ENCODE results near the gene SEL1L2. TPM values are rescaled to one million over a fixed set of nuclear protein-coding genes. Genes with fewer than 3 reads are reported as not detected.

The SEL1L2 gene
- total RNA-seq, 1 experiment from 2014 or later = not detected

- BruUV-seq (replicated peaks) = no TSS peak
- ChIA-PET POLR2A (no interaction called here), CTCF (interaction anchor here (1.3 kb wide), 1 partner anchor 12 kb away, joined by 4 read pairs; no protein-coding TSS in a partner anchor)
- no peaks in the 10 kb centered on the region for H3K27me3 ChIP-seq (replicated peaks; ENCODE audit: control insufficient read depth, insufficient read depth, low read length)
- H3K4me3 Mint-ChIP-seq (ENCODE audit: unreplicated experiment) = peak overlapping the region; percentile 1
- H3K9me3 Mint-ChIP-seq (ENCODE audit: unreplicated experiment) = no peaks in the 10 kb centered on the region
- no peaks in the 10 kb centered on the region for H3K36me3 ChIP-seq (ENCODE audit: control insufficient read depth, insufficient read depth, low read length)
- H3K9me3 ChIP-seq = no peaks in the 10 kb centered on the region
- H3K4me1 Mint-ChIP-seq (ENCODE audit: low read depth, unreplicated experiment) = peaks cover 18% of the 10 kb centered on the region
- no peaks in the 10 kb centered on the region for H3K27me3 Mint-ChIP-seq (ENCODE audit: insufficient read depth, unreplicated experiment)
- intact Hi-C loops (cut with micrococcal nuclease; ENCODE audit: unreplicated experiment) = no loop called here
- peak overlapping the region; percentile 3 for H3K27ac Mint-ChIP-seq (ENCODE audit: unreplicated experiment)
- TF ChIP-seq CTCF (IDR thresholded peaks at IDR 0.05; ENCODE audit: insufficient read depth in 1 of 2, low read depth in 1 of 2, low read length in 1 of 2, severe bottlenecking in 1 of 2, unreplicated experiment in 1 of 2) = no peak
- DNase-seq = peak in 1 of 2 experiments; percentile 13
- no peak overlapping the region for H3K4me3 ChIP-seq (ENCODE audit: low read depth, low read length)
- H3K4me1 ChIP-seq = peaks cover 10% of the 10 kb centered on the region; the same call in 1 of the 2 replicates
- H3K36me3 Mint-ChIP-seq (ENCODE audit: insufficient read depth, unreplicated experiment) = peaks cover 65% of the 10 kb centered on the region
These were observed 190.4 kb downstream of the SEL1L2 start for GRCh38 chr20:13799974-13800373.

Other genes with a start within 250 kb of the SEL1L2 start
- gene ESF1, start 205.7 kb downstream of the SEL1L2 start, total RNA-seq (2022) = 21.3 and 22.7 TPM in 2 replicates
- 34.9 and 38.3 TPM in 2 replicates for gene NDUFAF5, start 205.6 kb downstream of the SEL1L2 start, total RNA-seq (2022)
- 6.4 and 7.6 TPM in 2 replicates for gene MACROD2, start 4.9 kb upstream of the SEL1L2 start, total RNA-seq (2022)

Measured in Caco-2 (cell line).